Vagina (tissue), 2 donors: ENCODE data around the gene GRIN1.

ENCODE experiments used
- POLR2A ChIP-seq, 2 donors: fragments of 450-650 bp; IDR thresholded peaks; one replicate each; pipeline ENCODE4 v1.6.1; 2017; ENCODE audit warnings: antibody characterized with exemption in 2 of 2, mild to moderate bottlenecking in 2 of 2, moderate library complexity in 2 of 2
- TF ChIP-seq, protein P1 (sequence below), 3 experiments: fragments of 450-650 bp in 2 of 3; fragments of 200-600 bp in 1 of 3; sonication (generic) in 1 of 3; IDR thresholded peaks; one replicate each; pipeline ENCODE4 v1.5.1; 2017 to 2019; ENCODE audit warnings: antibody characterized with exemption in 3 of 3, mild to moderate bottlenecking in 2 of 3, moderate library complexity in 2 of 3

- TF ChIP-seq, protein P1, sequence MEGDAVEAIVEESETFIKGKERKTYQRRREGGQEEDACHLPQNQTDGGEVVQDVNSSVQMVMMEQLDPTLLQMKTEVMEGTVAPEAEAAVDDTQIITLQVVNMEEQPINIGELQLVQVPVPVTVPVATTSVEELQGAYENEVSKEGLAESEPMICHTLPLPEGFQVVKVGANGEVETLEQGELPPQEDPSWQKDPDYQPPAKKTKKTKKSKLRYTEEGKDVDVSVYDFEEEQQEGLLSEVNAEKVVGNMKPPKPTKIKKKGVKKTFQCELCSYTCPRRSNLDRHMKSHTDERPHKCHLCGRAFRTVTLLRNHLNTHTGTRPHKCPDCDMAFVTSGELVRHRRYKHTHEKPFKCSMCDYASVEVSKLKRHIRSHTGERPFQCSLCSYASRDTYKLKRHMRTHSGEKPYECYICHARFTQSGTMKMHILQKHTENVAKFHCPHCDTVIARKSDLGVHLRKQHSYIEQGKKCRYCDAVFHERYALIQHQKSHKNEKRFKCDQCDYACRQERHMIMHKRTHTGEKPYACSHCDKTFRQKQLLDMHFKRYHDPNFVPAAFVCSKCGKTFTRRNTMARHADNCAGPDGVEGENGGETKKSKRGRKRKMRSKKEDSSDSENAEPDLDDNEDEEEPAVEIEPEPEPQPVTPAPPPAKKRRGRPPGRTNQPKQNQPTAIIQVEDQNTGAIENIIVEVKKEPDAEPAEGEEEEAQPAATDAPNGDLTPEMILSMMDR (IDR thresholded peaks at IDR 0.05), result no peak
- TF ChIP-seq POLR2A (IDR thresholded peaks at IDR 0.05), result no peak
Observed at GRCh38 chr9:137156567-137157375, 17.8 kb downstream of the GRIN1 start.
